DMS53 treated with DMSO at 0.1 percent for 48 hours (cell line): Measurements from ENCODE around the gene P3H2.
A peak's percentile ranks its signal among the peaks of the same experiment; 100 is the strongest.
"Not testable (repeated sequence)": the region's sequence is repeated elsewhere in the genome, so short reads cannot be mapped to it uniquely, and the experiment has no call there.

Experiments used
- DNase-seq: peaks from one replicate; lab custom pipeline; 2025; ENCODE audit not compliant: unreplicated experiment; lab: John Stamatoyannopoulos, UW

Gene P3H2

GRCh38 chr3:189990826-189991225 is 129.9 kb downstream of the P3H2 start:
- no peak for DNase-seq

- DNase-seq, result no peak
These were observed 131.8 kb downstream of the P3H2 start for GRCh38 chr3:189988854-189989253.

- DNase-seq, result no peak
These were observed 132.4 kb downstream of the P3H2 start for GRCh38 chr3:189988322-189988721.

GRCh38 chr3:189985948-189986347 is 134.7 kb downstream of the P3H2 start:
- no peak for DNase-seq

- DNase-seq, result no peak
These were observed 137.1 kb downstream of the P3H2 start for GRCh38 chr3:189983612-189984011.

- no peak for DNase-seq
These were observed 138.3 kb downstream of the P3H2 start for GRCh38 chr3:189982321-189982945.

GRCh38 chr3:189981668-189982067 is 139.0 kb downstream of the P3H2 start:
- DNase-seq, result no peak

GRCh38 chr3:189978753-189979152 is 141.9 kb downstream of the P3H2 start:
- no peak for DNase-seq

GRCh38 chr3:189977174-189977573 is 143.5 kb downstream of the P3H2 start:
- DNase-seq, result no peak

- no peak for DNase-seq
These were observed 145.2 kb downstream of the P3H2 start for GRCh38 chr3:189975391-189975990.

- DNase-seq, result no peak
These were observed 146.3 kb downstream of the P3H2 start for GRCh38 chr3:189974359-189974758.

- peak; percentile 34 for DNase-seq
These were observed 153.3 kb downstream of the P3H2 start for GRCh38 chr3:189967254-189967865.

- DNase-seq, result no peak
These were observed 153.9 kb downstream of the P3H2 start for GRCh38 chr3:189966843-189967242.

GRCh38 chr3:189964623-189965332 is 155.9 kb downstream of the P3H2 start:
- no peak for DNase-seq

- DNase-seq, result no peak
These were observed 158.2 kb downstream of the P3H2 start for GRCh38 chr3:189962466-189962865.

- DNase-seq, result peak; percentile 68
These were observed 159.1 kb downstream of the P3H2 start for GRCh38 chr3:189961522-189962161.

- not testable (repeated sequence) for DNase-seq
These were observed 159.6 kb downstream of the P3H2 start for GRCh38 chr3:189961086-189961485.

- DNase-seq, result no peak
These were observed 165.7 kb downstream of the P3H2 start for GRCh38 chr3:189954733-189955665.

- DNase-seq, result no peak
These were observed 167.1 kb downstream of the P3H2 start for GRCh38 chr3:189953551-189953950.

GRCh38 chr3:189952272-189952671 is 168.4 kb downstream of the P3H2 start:
- no peak for DNase-seq
